Neural crest cell (in vitro differentiated cells): Measurements from ENCODE around the gene ETNK2. TPM values are rescaled to one million over a fixed set of nuclear protein-coding genes. Genes with fewer than 3 reads are reported as not detected.

ENCODE experiments used
- DNase-seq: peaks from one replicate; pipeline ENCODE4 v3.0.0; 2021; ENCODE audit warnings: low read depth, mixed read lengths, low spot score
- H3K27ac Mint-ChIP-seq: one replicate; pipeline ENCODE4 v1.8.0; 2021; ENCODE audit warnings: mild to moderate bottlenecking, mixed read lengths; ENCODE audit not compliant: unreplicated experiment
- H3K27me3 Mint-ChIP-seq: 2 replicates; pipeline ENCODE4 v1.8.0; 2021; ENCODE audit warnings: low read depth, mild to moderate bottlenecking, mixed read lengths
- H3K36me3 Mint-ChIP-seq: 2 replicates; pipeline ENCODE4 v1.8.0; 2021; ENCODE audit warnings: low read depth, mild to moderate bottlenecking, mixed read lengths
- H3K4me1 Mint-ChIP-seq: 2 replicates; pipeline ENCODE4 v1.8.0; 2021; ENCODE audit warnings: mixed read lengths
- H3K4me3 Mint-ChIP-seq: one replicate; pipeline ENCODE4 v1.8.0; 2021; ENCODE audit warnings: mild to moderate bottlenecking, mixed read lengths
- H3K9me3 Mint-ChIP-seq: 2 replicates; pipeline ENCODE4 v1.8.0; 2021; ENCODE audit warnings: mixed read lengths
- CTCF ChIP-seq: fragments of 200-600 bp; sonication (generic); conservative IDR thresholded peaks from 2 replicates; pipeline ENCODE4 v1.5.0; 2021; ENCODE audit warnings: antibody characterized with exemption, mild to moderate bottlenecking
- total RNA-seq: library from RNA; stranded (reverse); gene quantifications from 2 replicates; pipeline ENCODE4 v1.2.1, GENCODE V29; 2021

ETNK2 gene
- total RNA-seq, 1 donor from 2014 or later: 14.5 TPM

- peaks cover 6% of the 10 kb centered on the region for H3K4me1 Mint-ChIP-seq
- no peaks in the 10 kb centered on the region for H3K9me3 Mint-ChIP-seq
- no peaks in the 10 kb centered on the region for H3K36me3 Mint-ChIP-seq
- H3K27me3 Mint-ChIP-seq: peaks cover 22% of the 10 kb centered on the region
- no peak for TF ChIP-seq CTCF
- peak overlapping the region; percentile 81 for H3K4me3 Mint-ChIP-seq
- H3K27ac Mint-ChIP-seq: no peak overlapping the region
- no peak for DNase-seq
These were observed 2.9 kb upstream of the ETNK2 start for GRCh38 chr1:204154568-204155255.

GRCh38 chr1:204153667-204154066 lies 1.8 kb upstream of the ETNK2 start:
- no peak overlapping the region for H3K27ac Mint-ChIP-seq
- no peak for TF ChIP-seq CTCF
- DNase-seq: no peak
- H3K9me3 Mint-ChIP-seq: no peaks in the 10 kb centered on the region
- H3K27me3 Mint-ChIP-seq: peaks cover 20% of the 10 kb centered on the region
- peaks cover 6% of the 10 kb centered on the region for H3K4me1 Mint-ChIP-seq
- H3K4me3 Mint-ChIP-seq: peak overlapping the region; percentile 25
- H3K36me3 Mint-ChIP-seq: no peaks in the 10 kb centered on the region

- no peak for DNase-seq
- H3K36me3 Mint-ChIP-seq: no peaks in the 10 kb centered on the region
- peaks cover 17% of the 10 kb centered on the region for H3K27me3 Mint-ChIP-seq
- H3K4me1 Mint-ChIP-seq: peaks cover 12% of the 10 kb centered on the region
- no peak for TF ChIP-seq CTCF
- peak overlapping the region; percentile 86 for H3K4me3 Mint-ChIP-seq
- no peaks in the 10 kb centered on the region for H3K9me3 Mint-ChIP-seq
- H3K27ac Mint-ChIP-seq: no peak overlapping the region
These were observed 633 bp upstream of the ETNK2 start for GRCh38 chr1:204152310-204153044.

- no peak for DNase-seq
- Mint-ChIP-seq H3K27me3 (peaks cover 12% of the 10 kb centered on the region), H3K36me3 (no peaks in the 10 kb centered on the region), H3K27ac (no peak overlapping the region), H3K4me3 (peak overlapping the region; percentile 85), H3K4me1 (peaks cover 17% of the 10 kb centered on the region), H3K9me3 (no peaks in the 10 kb centered on the region)
- peak; percentile 12 for TF ChIP-seq CTCF
These were observed 917 bp downstream of the ETNK2 start for GRCh38 chr1:204150702-204151551.
